Choroid plexus epithelial cell (primary cell): ENCODE results near the gene SKAP2.

Source experiments
- DNase-seq: peaks from one replicate; pipeline ENCODE4 v3.0.0-alpha.2; 2010; ENCODE audit warnings: low read depth
- H3K4me3 ChIP-seq: 2 replicates; pipeline ENCODE4 v1.5.1; 2011; ENCODE audit warnings: low read depth, mild to moderate bottlenecking, control low read depth, low read length, moderate library complexity
- CTCF ChIP-seq: conservative IDR thresholded peaks from 2 replicates; pipeline ENCODE4 v1.5.1; 2011; ENCODE audit warnings: low read depth, mild to moderate bottlenecking, control low read depth, inconsistent platforms, low read length, moderate library complexity

Gene SKAP2

GRCh38 chr7:26627891-26628341, 236.5 kb downstream of the SKAP2 start:
- no peak for TF ChIP-seq CTCF
- no peak for DNase-seq
- H3K4me3 ChIP-seq: no peak overlapping the region

GRCh38 chr7:26627221-26627620, 237.2 kb downstream of the SKAP2 start:
- H3K4me3 ChIP-seq: no peak overlapping the region
- no peak for DNase-seq
- no peak for TF ChIP-seq CTCF

- TF ChIP-seq CTCF: no peak
- no peak overlapping the region for H3K4me3 ChIP-seq
- no peak for DNase-seq
Observed at GRCh38 chr7:26626687-26627086, 237.7 kb downstream of the SKAP2 start.

- DNase-seq: no peak
- TF ChIP-seq CTCF: no peak
- H3K4me3 ChIP-seq: no peak overlapping the region
Observed at GRCh38 chr7:26626156-26626555, 238.2 kb downstream of the SKAP2 start.

GRCh38 chr7:26625286-26625685, 239.1 kb downstream of the SKAP2 start:
- DNase-seq: no peak
- H3K4me3 ChIP-seq: no peak overlapping the region
- no peak for TF ChIP-seq CTCF

GRCh38 chr7:26624839-26625238, 239.6 kb downstream of the SKAP2 start:
- no peak for DNase-seq
- H3K4me3 ChIP-seq: no peak overlapping the region

More at GRCh38 chr7:26624839-26625238, 239.6 kb downstream of the SKAP2 start:
- TF ChIP-seq CTCF: no peak
